ENCODE results near the gene SLC6A19. TPM values are rescaled to one million over a fixed set of nuclear protein-coding genes. Genes with fewer than 3 reads are reported as not detected.

The SLC6A19 gene
- total RNA-seq (2021) (not detected in 2 replicates), Bru-seq, nascent RNA (not detected), BruChase-seq, experiment 1, labeled RNA remaining after a 2-hour chase (not detected), BruChase-seq, experiment 2, labeled RNA remaining after a 6-hour chase (not detected)
- long read RNA-seq, result 0 reads

DNA sequence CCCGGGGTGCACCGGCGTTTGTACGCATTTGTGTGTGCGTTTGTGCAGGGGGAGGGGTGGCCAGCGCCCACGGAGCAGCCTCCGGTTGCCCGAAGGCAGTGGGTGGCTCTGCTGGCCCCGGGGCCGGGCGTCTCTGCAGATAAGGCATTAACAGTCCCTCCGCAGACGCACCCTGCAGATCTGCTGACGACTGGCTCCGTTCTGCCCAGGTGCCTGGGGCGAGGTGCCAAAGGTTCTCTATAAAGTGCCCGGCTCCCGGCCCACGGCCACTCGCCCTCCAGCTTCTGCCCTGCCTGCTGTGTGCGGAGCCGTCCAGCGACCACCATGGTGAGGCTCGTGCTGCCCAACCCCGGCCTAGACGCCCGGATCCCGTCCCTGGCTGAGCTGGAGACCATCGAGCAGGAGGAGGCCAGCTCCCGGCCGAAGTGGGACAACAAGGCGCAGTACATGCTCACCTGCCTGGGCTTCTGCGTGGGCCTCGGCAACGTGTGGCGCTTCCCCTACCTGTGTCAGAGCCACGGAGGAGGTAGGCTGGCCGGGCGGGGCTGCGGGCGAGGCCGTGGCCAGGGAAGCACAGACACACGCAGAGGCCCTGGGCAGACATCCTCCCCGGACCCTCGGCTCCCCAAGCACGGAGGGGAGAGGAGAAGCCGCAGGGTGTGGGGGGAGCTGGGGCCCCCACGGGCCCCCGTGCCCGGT is at the start of gene SLC6A19:
Gene SLC6A19 (plus strand): TSS at position 269 of the 699 bp plus-strand sequence. CDS start 56 bp downstream, at position 325.
- H3K36me3 ChIP-seq (ENCODE audit: insufficient read depth, low read length, poor library complexity, severe bottlenecking), result no peaks in the 10 kb centered on the region
- TF ChIP-seq EZH2 (IDR thresholded peaks at IDR 0.05; ENCODE audit: borderline replicate concordance, low read depth, low read length, poor library complexity, severe bottlenecking), result no peak
- TF ChIP-seq, protein P1, sequence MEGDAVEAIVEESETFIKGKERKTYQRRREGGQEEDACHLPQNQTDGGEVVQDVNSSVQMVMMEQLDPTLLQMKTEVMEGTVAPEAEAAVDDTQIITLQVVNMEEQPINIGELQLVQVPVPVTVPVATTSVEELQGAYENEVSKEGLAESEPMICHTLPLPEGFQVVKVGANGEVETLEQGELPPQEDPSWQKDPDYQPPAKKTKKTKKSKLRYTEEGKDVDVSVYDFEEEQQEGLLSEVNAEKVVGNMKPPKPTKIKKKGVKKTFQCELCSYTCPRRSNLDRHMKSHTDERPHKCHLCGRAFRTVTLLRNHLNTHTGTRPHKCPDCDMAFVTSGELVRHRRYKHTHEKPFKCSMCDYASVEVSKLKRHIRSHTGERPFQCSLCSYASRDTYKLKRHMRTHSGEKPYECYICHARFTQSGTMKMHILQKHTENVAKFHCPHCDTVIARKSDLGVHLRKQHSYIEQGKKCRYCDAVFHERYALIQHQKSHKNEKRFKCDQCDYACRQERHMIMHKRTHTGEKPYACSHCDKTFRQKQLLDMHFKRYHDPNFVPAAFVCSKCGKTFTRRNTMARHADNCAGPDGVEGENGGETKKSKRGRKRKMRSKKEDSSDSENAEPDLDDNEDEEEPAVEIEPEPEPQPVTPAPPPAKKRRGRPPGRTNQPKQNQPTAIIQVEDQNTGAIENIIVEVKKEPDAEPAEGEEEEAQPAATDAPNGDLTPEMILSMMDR (conservative IDR thresholded peaks at IDR 0.05; ENCODE audit: low read depth, low read length), result no peak
- no TSS peak for BruUV-seq (replicated peaks)
- ChIA-PET POLR2A (ENCODE audit: low non-redundant PET) (no interaction called here), CTCF (no interaction called here)
- H3K27ac ChIP-seq (ENCODE audit: low read depth, low read length, poor library complexity, severe bottlenecking), result no peak within 1 kb of the TSS
- intact Hi-C loops (cut with micrococcal nuclease; ENCODE audit: unreplicated experiment), result no loop called here
- H3K4me1 ChIP-seq (ENCODE audit: insufficient read depth, low read length, poor library complexity, severe bottlenecking), result no peaks in the 10 kb centered on the region
- H3K4me3 ChIP-seq (ENCODE audit: low read depth, low read length, poor library complexity, severe bottlenecking), result no peak within 1 kb of the TSS
- H3K27me3 ChIP-seq (replicated peaks; ENCODE audit: insufficient read depth, low read depth, low read length, poor library complexity), result peaks cover 79% of the 10 kb centered on the region
- H3K9me3 ChIP-seq (ENCODE audit: low read depth, low read length, poor library complexity, severe bottlenecking), result no peaks in the 10 kb centered on the region
- no peak for DNase-seq (ENCODE audit: low spot score)

DNA sequence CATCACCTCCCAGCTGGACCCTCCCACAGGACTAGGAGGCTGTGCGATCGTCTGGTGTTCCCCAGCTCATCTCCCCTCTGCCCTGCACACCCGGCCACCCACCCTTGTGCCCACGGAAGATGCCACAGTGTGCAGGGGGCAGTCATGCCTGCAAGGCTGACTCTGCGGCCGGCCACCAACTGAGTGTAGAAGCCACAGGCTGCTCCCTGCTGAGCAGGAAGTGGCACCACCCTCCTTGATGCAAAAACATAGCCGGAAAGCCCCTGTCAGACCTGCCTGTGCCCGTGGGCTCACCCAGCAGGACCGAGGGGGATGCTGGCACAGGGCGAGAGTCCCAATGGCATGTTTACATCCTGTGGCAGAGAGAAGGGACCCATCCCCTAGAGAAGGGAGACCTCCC is 49.2 kb upstream of the SLC6A19 start:
- Histone ChIP-seq H3K27ac (ENCODE audit: low read depth, low read length, poor library complexity, severe bottlenecking) (no peak overlapping the region), H3K9me3 (ENCODE audit: low read depth, low read length, poor library complexity, severe bottlenecking) (no peaks in the 10 kb centered on the region), H3K36me3 (ENCODE audit: insufficient read depth, low read length, poor library complexity, severe bottlenecking) (no peaks in the 10 kb centered on the region), H3K4me3 (ENCODE audit: low read depth, low read length, poor library complexity, severe bottlenecking) (no peak overlapping the region), H3K27me3 (replicated peaks; ENCODE audit: insufficient read depth, low read depth, low read length, poor library complexity) (peaks cover 19% of the 10 kb centered on the region), H3K4me1 (ENCODE audit: insufficient read depth, low read length, poor library complexity, severe bottlenecking) (no peaks in the 10 kb centered on the region)
- no TSS peak for BruUV-seq (replicated peaks)
- ChIA-PET CTCF (no interaction called here), POLR2A (ENCODE audit: low non-redundant PET) (no interaction called here)
- TF ChIP-seq, protein P1 (conservative IDR thresholded peaks at IDR 0.05; ENCODE audit: low read depth, low read length), result no peak
- no peak for TF ChIP-seq EZH2 (IDR thresholded peaks at IDR 0.05; ENCODE audit: borderline replicate concordance, low read depth, low read length, poor library complexity, severe bottlenecking)
- intact Hi-C loops (cut with micrococcal nuclease; ENCODE audit: unreplicated experiment), result no loop called here
- no peak for DNase-seq (ENCODE audit: low spot score)

DNA sequence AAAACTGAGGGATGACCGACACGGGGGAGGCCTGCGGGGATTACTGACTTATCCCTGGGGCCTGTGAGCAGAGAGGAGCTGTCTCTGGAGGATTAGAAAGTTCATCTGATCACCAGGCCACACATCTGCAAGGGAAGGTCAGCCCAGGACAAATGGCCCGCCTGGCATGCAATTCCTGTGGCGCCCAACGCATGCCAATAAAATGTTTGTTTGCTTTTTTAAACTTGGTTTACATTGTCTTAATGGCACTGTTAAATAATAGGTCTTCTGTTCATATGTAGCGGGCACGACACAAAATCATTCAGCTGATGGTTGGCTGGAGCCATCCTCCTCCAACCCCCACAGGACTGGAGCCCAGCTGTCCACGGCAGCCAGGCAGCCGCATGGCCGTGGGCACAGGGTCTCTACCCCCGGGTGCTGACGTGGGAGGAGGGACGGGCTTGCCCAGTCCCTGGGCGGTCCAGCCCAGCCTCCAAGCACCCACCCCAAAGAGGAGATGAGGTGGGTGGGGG is 48.6 kb upstream of the SLC6A19 start:
- H3K9me3 ChIP-seq (ENCODE audit: low read depth, low read length, poor library complexity, severe bottlenecking), result no peaks in the 10 kb centered on the region
- BruUV-seq (replicated peaks), result no TSS peak
- intact Hi-C loops (cut with micrococcal nuclease; ENCODE audit: unreplicated experiment), result no loop called here
- H3K4me1 ChIP-seq (ENCODE audit: insufficient read depth, low read length, poor library complexity, severe bottlenecking), result no peaks in the 10 kb centered on the region
- H3K27ac ChIP-seq (ENCODE audit: low read depth, low read length, poor library complexity, severe bottlenecking), result no peak overlapping the region
- ChIA-PET CTCF (no interaction called here), POLR2A (ENCODE audit: low non-redundant PET) (no interaction called here)
- TF ChIP-seq EZH2 (IDR thresholded peaks at IDR 0.05; ENCODE audit: borderline replicate concordance, low read depth, low read length, poor library complexity, severe bottlenecking), result no peak
- TF ChIP-seq, protein P1 (conservative IDR thresholded peaks at IDR 0.05; ENCODE audit: low read depth, low read length), result no peak
- H3K27me3 ChIP-seq (replicated peaks; ENCODE audit: insufficient read depth, low read depth, low read length, poor library complexity), result peaks cover 19% of the 10 kb centered on the region
- no peak for DNase-seq (ENCODE audit: low spot score)
- no peaks in the 10 kb centered on the region for H3K36me3 ChIP-seq (ENCODE audit: insufficient read depth, low read length, poor library complexity, severe bottlenecking)
- H3K4me3 ChIP-seq (ENCODE audit: low read depth, low read length, poor library complexity, severe bottlenecking), result no peak overlapping the region

Data from A673 (cell line).